Panc1 (cell line): Measurements from ENCODE around the gene ZSCAN5C.

Experiments used
- POLR2AphosphoS5 ChIP-seq: IDR thresholded peaks from 2 replicates; pipeline ENCODE4 v1.6.1; 2012; ENCODE audit warnings: mild to moderate bottlenecking, low read depth, low read length, moderate library complexity
- SIN3A ChIP-seq: IDR thresholded peaks from 2 replicates; pipeline ENCODE4 v1.6.1; 2012; ENCODE audit warnings: low read depth, mild to moderate bottlenecking, low read length, moderate library complexity, borderline replicate concordance; ENCODE audit not compliant: insufficient read depth
- TCF7L2 ChIP-seq: IDR thresholded peaks from 2 replicates; pipeline ENCODE4 v1.6.1; 2011; ENCODE audit warnings: mild to moderate bottlenecking, low read depth, low read length, inconsistent platforms
- TF ChIP-seq, protein P1 (sequence below), 2 experiments: IDR thresholded peaks; 2 replicates each; pipeline ENCODE4 v1.6.1; 2011 to 2012; ENCODE audit warnings: low read depth in 2 of 2, control low read depth in 1 of 2, low read length in 1 of 2, mild to moderate bottlenecking in 1 of 2, moderate library complexity in 1 of 2; ENCODE audit not compliant: insufficient read depth in 1 of 2
- TF ChIP-seq, protein P2 (sequence below): fragments of 450-650 bp; IDR thresholded peaks from 2 replicates; pipeline ENCODE4 v1.5.1; 2017; ENCODE audit warnings: mild to moderate bottlenecking

DNA sequence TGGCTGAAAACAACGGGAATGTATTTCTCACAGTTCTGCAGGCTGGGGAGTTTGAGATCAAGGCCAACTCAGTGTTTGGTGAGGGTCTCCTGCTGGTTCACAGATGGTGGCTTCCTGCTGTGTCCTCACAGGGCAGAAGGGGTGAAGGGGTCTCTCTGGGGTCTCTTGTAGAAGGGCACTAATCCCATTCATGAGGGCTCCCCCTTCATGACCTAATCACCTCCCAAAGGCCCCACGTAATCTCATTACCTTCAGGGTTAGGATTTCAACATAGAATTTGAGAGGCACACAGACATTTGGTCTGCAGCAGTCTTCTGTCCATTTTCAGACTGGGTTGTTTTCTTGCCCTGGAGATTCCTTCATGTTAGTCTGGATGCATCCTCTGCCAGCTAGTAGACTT lies 49.4 kb upstream of the ZSCAN5C start:
- TF ChIP-seq, protein P1, sequence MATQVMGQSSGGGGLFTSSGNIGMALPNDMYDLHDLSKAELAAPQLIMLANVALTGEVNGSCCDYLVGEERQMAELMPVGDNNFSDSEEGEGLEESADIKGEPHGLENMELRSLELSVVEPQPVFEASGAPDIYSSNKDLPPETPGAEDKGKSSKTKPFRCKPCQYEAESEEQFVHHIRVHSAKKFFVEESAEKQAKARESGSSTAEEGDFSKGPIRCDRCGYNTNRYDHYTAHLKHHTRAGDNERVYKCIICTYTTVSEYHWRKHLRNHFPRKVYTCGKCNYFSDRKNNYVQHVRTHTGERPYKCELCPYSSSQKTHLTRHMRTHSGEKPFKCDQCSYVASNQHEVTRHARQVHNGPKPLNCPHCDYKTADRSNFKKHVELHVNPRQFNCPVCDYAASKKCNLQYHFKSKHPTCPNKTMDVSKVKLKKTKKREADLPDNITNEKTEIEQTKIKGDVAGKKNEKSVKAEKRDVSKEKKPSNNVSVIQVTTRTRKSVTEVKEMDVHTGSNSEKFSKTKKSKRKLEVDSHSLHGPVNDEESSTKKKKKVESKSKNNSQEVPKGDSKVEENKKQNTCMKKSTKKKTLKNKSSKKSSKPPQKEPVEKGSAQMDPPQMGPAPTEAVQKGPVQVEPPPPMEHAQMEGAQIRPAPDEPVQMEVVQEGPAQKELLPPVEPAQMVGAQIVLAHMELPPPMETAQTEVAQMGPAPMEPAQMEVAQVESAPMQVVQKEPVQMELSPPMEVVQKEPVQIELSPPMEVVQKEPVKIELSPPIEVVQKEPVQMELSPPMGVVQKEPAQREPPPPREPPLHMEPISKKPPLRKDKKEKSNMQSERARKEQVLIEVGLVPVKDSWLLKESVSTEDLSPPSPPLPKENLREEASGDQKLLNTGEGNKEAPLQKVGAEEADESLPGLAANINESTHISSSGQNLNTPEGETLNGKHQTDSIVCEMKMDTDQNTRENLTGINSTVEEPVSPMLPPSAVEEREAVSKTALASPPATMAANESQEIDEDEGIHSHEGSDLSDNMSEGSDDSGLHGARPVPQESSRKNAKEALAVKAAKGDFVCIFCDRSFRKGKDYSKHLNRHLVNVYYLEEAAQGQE (IDR thresholded peaks at IDR 0.05; ENCODE audit: insufficient read depth in 1 of 2, low read depth in 2 of 2, low read length in 1 of 2) = no peak
- TF ChIP-seq, protein P2, sequence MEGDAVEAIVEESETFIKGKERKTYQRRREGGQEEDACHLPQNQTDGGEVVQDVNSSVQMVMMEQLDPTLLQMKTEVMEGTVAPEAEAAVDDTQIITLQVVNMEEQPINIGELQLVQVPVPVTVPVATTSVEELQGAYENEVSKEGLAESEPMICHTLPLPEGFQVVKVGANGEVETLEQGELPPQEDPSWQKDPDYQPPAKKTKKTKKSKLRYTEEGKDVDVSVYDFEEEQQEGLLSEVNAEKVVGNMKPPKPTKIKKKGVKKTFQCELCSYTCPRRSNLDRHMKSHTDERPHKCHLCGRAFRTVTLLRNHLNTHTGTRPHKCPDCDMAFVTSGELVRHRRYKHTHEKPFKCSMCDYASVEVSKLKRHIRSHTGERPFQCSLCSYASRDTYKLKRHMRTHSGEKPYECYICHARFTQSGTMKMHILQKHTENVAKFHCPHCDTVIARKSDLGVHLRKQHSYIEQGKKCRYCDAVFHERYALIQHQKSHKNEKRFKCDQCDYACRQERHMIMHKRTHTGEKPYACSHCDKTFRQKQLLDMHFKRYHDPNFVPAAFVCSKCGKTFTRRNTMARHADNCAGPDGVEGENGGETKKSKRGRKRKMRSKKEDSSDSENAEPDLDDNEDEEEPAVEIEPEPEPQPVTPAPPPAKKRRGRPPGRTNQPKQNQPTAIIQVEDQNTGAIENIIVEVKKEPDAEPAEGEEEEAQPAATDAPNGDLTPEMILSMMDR = no peak
- TF ChIP-seq POLR2AphosphoS5 (no peak), SIN3A (no peak), TCF7L2 (no peak)
